HG03575 (cell line): ENCODE data around the gene XKR3.
"Not testable (repeated sequence)": the region's sequence is repeated elsewhere in the genome, so short reads cannot be mapped to it uniquely, and the experiment has no call there.

ENCODE experiments used
- ATAC-seq: cut with Tn5 transposase; IDR thresholded peaks from one replicate; pipeline ENCODE4 v1.9.1; 2021; ENCODE audit not compliant: unreplicated experiment, insufficient number of reproducible peaks, low FRiP score; ENCODE audit errors: extremely low read depth

XKR3 gene

DNA sequence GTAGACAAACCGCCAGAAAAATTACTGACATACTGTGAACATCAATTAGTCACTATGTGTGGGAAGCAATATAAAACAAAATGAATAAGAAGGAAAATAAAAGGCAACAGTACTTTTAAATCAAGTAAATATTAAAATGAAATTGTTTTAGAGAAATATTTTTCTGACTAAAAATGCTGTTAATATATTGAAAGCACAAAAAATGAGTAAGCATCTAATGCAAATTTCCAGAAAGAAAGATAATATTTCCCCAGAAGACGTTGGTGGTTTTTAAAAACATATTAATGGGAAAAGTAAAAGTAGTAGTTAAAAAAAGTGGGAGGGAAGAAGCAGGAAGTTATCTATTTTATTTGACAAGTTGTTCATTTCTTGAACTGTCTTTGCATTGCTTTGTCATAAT lies 16.5 kb downstream of the XKR3 start:
- no peak for ATAC-seq

GRCh38 chr22:16807109-16807508 lies 18.1 kb downstream of the XKR3 start:
- no peak for ATAC-seq

DNA sequence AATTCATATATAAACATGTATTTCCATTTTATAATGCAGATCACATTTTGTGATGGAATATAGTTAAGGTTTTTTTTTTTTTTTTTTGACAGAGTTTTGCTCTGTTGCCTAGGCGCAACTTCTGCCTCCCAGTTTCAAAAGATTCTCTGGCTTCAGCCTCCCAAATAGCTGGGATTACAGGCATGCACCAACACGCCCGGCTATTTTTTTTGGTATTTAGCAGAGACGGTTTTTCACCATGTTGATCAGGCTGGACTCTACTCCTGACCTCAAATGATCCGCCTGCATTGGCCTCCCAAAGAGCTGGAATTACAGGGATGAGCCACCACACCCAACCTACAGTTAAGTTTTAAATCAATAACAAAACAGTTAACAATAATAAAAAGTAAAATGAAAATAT lies 18.8 kb downstream of the XKR3 start:
- ATAC-seq, result no peak

DNA sequence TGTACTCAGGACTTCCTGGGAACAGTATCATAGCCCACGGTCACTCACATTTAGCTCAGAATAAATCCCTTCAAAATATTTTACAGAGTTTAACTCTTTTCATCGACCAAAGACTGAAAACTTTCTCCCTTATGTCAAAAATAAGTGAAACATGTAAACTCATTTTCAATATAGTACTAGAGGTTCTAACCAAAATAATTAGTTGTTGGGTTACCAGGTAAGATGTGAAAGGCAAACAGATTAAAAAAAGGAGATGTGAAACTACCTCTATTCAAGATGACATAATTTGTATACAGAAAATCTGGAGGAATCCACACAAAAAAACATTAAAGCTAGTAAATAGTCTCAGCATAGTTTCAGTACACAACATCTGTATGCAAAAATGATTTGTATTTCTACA lies 20.3 kb downstream of the XKR3 start:
- ATAC-seq, result no peak

- no peak for ATAC-seq
These were observed 21.8 kb downstream of the XKR3 start for GRCh38 chr22:16803255-16803917.

DNA sequence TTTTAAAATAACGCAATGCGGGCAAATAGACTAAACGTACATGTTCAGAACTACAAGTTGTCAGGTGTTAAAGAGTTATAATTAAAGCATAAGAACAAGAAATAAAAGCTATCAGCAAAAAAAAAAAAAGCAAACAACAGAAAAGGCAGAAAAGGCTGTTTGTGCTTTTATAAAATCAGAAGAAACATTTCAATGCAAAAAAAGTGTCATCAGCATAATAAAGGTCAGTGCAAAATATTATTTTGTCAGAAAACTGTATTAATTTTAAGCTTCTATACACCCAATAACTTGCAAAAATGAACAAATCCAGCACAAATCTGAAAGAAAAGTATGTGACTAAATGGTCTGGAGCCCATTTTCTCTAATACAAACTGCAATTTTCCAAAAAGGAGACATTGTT lies 23.6 kb downstream of the XKR3 start:
- no peak for ATAC-seq

DNA sequence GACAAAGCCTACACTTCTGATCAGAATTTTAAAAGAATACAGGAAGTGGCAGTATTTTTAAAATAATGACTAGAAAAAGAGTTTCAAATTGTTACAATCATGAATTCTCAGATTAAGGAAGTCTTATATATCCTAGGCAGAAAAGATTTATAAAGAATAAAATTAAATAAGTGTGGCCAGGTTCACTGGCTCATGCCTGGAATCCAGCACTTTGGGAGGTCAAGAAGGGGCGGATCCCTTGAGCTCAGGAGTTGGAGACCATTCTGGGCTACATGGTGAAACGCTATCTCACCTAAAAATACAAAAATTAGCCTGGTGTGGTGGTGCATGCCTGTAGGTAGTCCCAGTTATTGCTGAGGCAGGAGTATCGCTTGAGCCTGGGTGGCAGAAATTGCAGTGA lies 24.1 kb downstream of the XKR3 start:
- ATAC-seq, result no peak

GRCh38 chr22:16800358-16800757 lies 24.9 kb downstream of the XKR3 start:
- no peak for ATAC-seq

- not testable (repeated sequence) for ATAC-seq
These were observed 29.7 kb downstream of the XKR3 start for GRCh38 chr22:16795504-16795903.

DNA sequence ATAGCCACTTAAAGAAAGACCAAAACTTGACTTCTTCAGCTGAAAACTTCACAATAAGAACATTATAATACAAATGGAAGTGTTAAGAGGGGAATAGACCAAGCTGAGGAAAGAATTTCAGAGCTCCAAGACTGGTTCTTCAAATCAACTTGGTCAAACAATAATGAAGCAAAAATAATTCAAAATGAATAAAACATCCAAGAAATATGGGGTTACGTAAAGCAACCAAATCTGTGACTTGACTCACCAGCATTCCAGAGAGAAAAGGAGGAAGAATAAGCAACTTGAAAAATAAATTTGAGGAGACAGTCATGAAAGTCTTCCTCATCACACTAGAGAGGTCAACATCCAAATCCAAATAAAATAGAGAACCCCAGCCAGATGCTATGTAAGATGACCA lies 31.4 kb downstream of the XKR3 start:
- ATAC-seq, result no peak

GRCh38 chr22:16789860-16790493 lies 35.2 kb downstream of the XKR3 start:
- ATAC-seq, result no peak

DNA sequence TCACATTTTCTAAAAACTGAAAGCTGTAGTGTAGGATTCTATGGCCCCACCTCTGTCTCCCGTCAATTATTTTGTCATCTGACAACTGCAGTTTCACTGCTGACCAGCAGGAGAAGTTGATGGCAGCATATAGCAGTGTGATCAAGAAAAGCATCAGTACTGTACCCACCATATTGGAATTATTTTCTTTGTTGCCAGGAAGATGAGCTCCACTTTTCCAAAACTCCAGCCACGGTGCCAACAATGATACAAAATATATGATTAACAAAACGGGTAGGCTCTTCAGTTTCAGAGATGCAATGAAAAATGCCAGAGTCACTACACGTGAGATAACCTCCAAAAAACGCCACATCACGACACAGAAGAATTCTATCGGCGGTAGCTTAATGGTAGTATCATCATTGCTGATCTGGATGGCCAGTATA lies 41.3 kb downstream of the XKR3 start:
- ATAC-seq, result no peak

DNA sequence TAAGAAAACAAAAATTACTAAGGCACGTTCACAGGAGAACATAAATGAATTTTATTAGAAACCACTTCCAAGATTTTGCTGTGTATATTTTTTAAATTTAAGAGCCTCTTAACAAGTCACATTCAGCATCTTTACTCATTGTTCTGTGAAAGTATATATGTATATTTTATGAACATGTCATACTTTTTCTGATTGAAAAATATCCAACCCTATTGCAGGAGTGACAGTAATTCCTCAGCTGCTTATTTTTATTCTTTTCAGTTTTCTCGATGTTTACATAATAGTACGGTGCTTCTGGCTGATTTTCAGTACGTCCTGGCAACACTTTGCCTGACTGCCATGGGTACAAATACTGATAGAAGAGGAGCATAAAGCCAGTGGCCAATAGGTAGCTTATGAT lies 41.8 kb downstream of the XKR3 start:
- ATAC-seq, result no peak

- no peak for ATAC-seq
These were observed 43.4 kb downstream of the XKR3 start for GRCh38 chr22:16781764-16782329.

DNA sequence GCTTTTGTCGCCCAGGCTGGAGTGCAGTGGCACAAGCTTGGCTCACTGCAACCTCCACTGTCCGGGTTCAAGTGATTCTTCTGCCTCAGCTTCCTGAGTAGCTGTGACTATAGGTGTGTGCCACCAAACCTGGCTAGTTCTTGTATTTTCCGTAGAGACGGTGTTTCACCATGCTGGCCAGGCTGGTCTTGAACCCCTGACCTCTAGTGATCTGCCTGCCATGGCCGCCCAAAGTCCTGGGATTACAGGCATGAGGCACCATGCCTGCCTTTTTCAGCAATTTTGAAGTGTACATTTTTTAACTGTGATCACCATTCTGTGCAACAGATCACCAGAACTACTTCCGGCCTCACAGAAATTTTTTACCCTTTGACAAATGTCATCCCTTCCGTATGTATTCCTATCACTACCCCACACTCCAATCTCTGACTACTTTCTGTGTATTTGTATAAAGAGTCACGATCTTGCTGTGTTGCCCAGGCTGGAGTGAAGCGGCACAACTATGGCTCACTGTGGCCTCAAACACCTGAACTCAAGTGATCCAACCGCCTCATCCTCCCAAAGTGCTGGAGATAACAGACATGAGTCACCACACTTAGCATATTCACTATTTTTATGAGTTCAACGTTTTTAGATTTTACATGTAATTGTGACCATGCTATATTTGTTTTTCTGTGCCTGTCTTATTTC lies 44.0 kb downstream of the XKR3 start:
- ATAC-seq, result no peak

GRCh38 chr22:16777284-16777924 lies 47.8 kb downstream of the XKR3 start:
- no peak for ATAC-seq

GRCh38 chr22:16776080-16776479 lies 49.1 kb downstream of the XKR3 start:
- no peak for ATAC-seq

DNA sequence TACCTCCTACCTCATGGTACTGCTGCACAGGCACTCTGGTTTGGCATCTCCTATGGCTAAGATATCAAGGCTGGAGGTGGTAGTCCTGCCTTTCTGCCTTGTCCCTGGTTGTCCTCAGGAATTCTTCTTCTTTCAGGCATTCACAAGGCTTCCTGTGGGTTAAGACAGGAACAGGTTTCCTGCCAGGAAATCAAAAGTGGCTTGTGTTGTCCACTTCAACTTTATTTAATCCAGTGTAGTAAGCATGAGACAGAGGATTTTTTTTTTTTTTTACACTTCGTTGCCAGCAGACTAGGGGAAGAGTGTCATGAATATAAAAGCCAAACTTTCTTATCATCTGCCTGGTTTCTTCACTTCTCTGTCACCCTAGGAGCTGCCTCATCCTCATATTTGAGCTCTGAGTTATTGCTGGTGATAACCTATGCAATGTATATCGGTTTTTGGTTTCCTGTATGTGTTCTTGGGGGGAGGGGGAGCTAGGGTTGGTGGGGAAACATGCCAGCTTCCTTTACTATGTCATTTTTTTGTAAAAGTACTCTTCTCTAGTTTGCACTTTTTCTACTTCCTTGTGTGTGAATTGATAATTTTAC lies 50.2 kb downstream of the XKR3 start:
- no peak for ATAC-seq

DNA sequence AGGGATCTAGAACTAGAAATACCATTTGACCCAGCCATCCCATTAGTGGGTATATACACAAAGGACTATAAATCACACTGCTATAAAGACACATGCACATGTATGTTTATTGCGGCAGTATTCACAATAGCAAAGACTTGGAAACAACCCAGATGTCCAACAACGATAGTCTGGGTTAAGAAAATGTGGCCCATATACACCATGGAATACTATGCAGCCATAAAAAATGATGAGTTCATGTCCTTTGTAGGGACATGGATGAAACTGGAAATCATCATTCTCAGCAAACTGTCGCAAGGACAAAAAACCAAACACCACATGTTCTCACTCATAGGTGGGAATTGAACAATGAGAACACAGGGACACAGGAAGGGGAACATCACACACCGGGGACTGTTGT lies 53.6 kb downstream of the XKR3 start:
- ATAC-seq, result not testable (repeated sequence)
